ENCODE data around the gene COL26A1.
A peak's percentile ranks its signal among the peaks of the same experiment; 100 is the strongest.

Gene COL26A1

DNA sequence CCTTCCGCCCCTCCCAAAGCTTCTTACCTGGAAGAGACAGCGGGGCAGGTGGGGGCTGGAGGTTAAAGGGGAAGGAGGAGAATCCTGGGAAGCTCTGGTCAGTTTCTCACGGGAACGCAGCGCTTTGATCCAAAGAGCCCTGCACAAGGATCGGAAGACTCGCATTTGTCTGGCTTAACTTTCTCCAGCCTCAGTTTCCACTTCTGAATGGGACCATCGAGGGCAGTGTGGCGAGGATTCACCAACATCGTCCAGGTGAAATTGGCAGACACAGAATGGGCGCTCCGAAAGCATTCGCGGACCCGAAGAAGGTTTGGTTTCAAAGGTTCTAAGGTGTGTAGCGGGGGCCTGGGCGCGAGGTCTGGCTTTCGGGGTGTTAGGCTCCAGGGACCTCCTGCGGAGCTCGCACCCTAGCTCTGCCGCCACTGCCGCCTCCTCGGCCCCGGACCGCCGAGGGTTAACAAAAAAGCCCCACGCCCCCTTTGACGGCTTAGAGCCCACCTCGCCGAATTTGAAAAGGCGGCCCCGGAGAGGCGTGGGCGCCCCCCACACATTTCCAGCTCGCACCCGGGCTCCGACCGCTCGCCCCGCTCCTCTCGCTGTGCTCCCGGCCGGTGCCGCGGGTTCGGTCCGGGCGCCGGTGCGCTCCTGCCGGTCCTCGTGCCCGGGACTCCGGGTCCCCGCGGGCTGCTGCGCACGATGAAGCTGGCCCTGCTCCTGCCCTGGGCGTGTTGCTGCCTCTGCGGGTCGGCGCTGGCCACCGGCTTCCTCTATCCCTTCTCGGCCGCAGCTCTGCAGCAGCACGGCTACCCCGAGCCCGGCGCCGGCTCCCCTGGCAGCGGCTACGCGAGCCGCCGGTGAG is at the start of gene COL26A1:
TSS of gene COL26A1 (plus strand) at position 542 of the 862 bp plus-strand sequence. CDS start at position 700, 158 bp downstream.
- no peaks in the 10 kb centered on the region; the same call in 1 of the 2 replicates for H3K27me3 ChIP-seq (replicated peaks; ENCODE audit: control insufficient read depth, insufficient read depth, low read length)
- DNase-seq (ENCODE audit: extremely low read depth, insufficient read length), result no peak
- no peak within 1 kb of the TSS for H3K4me3 ChIP-seq (replicated peaks; ENCODE audit: low read depth, low read length)
- no peaks in the 10 kb centered on the region for H3K36me3 ChIP-seq (ENCODE audit: control insufficient read depth, insufficient read depth, low read length)
- no peak for TF ChIP-seq CTCF (IDR thresholded peaks at IDR 0.05; ENCODE audit: insufficient read depth, low read length, poor library complexity, severe bottlenecking)

DNA sequence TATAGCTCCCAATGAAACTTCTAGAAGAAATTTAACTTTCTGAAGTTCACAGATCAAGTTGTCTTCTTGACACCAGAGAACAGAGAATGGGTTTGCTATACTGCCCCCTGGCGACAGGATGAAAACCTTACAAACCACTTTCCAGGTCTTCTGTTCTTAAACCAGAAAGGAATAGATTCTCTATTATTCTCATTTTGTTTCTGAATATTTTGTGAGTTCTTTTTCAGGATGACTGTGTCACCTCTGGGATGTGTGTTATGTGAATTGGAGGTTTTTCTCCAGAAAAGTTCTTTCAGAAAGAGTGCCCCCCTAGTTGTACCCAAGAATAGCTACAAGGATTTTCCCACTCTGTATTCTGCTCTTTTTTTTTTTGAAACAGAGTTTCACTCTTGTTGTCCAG is 47.3 kb upstream of the COL26A1 start:
- TF ChIP-seq CTCF (IDR thresholded peaks at IDR 0.05; ENCODE audit: insufficient read depth, low read length, poor library complexity, severe bottlenecking), result peak; percentile 67
- no peaks in the 10 kb centered on the region for H3K36me3 ChIP-seq (ENCODE audit: control insufficient read depth, insufficient read depth, low read length)
- no peak for DNase-seq (ENCODE audit: extremely low read depth, insufficient read length)

DNA sequence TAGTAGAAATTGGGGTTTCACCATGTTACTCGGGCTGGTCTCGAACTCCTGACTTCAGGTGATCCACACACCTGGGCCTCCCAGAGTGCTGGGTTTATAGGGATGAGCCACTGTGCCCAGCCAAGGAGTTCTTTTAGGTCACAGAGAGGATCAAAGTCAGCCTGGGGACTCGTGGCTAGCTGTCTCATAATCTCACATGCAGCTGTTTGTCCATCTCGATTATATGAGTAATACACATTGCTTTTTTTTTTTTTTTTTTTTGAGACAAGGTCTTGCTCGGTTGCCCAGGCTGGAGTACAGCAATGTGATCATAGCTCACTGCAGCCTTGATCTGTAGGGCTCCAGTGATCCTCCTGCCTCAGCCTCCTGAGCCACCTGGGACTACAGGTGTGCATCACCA is 43.3 kb upstream of the COL26A1 start:
- H3K27me3 ChIP-seq (replicated peaks; ENCODE audit: control insufficient read depth, insufficient read depth, low read length), result no peaks in the 10 kb centered on the region
- no peak for TF ChIP-seq CTCF (IDR thresholded peaks at IDR 0.05; ENCODE audit: insufficient read depth, low read length, poor library complexity, severe bottlenecking)
- no peaks in the 10 kb centered on the region for H3K36me3 ChIP-seq (ENCODE audit: control insufficient read depth, insufficient read depth, low read length)
- H3K4me3 ChIP-seq (replicated peaks; ENCODE audit: low read depth, low read length), result no peak overlapping the region
- DNase-seq (ENCODE audit: extremely low read depth, insufficient read length), result no peak

More for the DNA sequence above, 47.3 kb upstream of the COL26A1 start:
- no peaks in the 10 kb centered on the region for H3K27me3 ChIP-seq (replicated peaks; ENCODE audit: control insufficient read depth, insufficient read depth, low read length)
- no peak overlapping the region for H3K4me3 ChIP-seq (replicated peaks; ENCODE audit: low read depth, low read length)

DNA sequence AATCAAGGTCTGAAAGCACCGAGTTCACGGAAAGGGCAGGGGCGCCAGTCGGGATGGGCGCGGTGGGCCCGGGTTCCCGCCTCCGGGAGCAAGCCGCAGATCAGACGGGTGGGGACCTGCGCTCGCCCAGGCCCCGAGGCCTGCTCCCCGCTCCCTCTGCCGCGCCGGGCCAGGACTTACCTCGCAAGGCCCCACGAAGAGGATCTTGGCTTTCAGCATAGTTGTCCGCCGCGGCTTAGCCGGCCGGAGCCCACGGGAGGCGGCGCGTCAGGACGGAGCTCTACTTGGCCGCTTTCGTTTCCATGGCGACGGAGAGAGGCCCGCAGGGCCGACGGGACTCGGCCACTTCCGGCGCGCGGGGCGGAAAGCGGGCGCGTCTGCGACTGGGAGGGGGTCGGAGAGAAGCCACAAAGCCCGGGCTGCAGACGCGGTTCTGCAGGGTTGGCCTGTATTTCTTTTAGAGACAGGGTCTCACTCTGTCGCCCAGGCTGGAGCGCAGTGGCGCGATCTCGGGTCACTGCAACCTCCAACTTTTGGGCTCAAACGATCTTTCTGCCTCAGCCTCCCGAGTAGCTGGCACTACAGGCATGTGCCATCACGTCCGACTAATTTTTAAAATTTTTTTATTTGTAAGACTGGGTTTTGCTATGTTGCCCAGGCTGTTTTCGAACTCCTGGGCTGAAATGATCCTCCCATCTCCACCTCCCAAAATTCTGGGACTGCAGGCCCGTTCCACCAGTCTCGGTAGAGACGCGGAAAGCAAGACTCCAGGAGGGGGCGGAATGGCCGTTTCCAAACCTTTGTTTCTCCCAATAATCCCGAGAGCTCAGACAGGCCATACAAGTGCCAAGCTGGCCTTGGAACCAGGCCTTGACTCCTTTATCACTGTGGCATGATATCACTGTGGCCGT is 40.9 kb upstream of the COL26A1 start, which contains the start of gene IFT22:
TSS of gene IFT22 (minus strand) at position 322 of the 911 bp plus-strand sequence. CDS start at position 219, 103 bp downstream.
- no peak for TF ChIP-seq CTCF (IDR thresholded peaks at IDR 0.05; ENCODE audit: insufficient read depth, low read length, poor library complexity, severe bottlenecking)
- Histone ChIP-seq H3K4me3 (replicated peaks; ENCODE audit: low read depth, low read length) (peak within 1 kb of the TSS; percentile 80), H3K27me3 (replicated peaks; ENCODE audit: control insufficient read depth, insufficient read depth, low read length) (no peaks in the 10 kb centered on the region), H3K36me3 (ENCODE audit: control insufficient read depth, insufficient read depth, low read length) (no peaks in the 10 kb centered on the region)
- peak; percentile 89 for DNase-seq (ENCODE audit: extremely low read depth, insufficient read length)

DNA sequence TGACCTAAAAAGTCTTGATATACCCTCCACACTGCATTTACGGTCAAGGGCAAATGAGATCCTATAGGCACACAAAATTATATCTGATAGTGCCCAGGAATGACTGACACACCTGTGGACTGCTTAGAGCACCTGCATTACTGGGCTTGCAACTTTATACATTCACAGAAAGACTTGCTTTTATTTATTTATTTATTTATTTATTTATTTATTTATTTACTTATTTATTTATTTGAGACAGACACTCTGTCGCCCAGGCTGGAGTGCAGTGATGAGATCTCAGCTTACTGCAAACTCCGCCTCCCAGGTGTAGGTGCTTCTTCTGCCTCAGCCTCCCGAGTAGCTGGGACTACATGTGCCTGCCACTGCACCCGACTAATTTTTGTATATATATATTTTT is 34.5 kb upstream of the COL26A1 start:
- Histone ChIP-seq H3K4me3 (replicated peaks; ENCODE audit: low read depth, low read length) (no peak overlapping the region), H3K36me3 (ENCODE audit: control insufficient read depth, insufficient read depth, low read length) (no peaks in the 10 kb centered on the region), H3K27me3 (replicated peaks; ENCODE audit: control insufficient read depth, insufficient read depth, low read length) (no peaks in the 10 kb centered on the region)
- no peak for DNase-seq (ENCODE audit: extremely low read depth, insufficient read length)
- no peak for TF ChIP-seq CTCF (IDR thresholded peaks at IDR 0.05; ENCODE audit: insufficient read depth, low read length, poor library complexity, severe bottlenecking)
